UCSD-AML1 (cell line): Measurements from ENCODE around the gene SNED1.

Experiments used
- DNase-seq: peaks from one replicate; lab custom pipeline; 2025; ENCODE audit not compliant: unreplicated experiment; lab: John Stamatoyannopoulos, UW

Gene SNED1

DNA sequence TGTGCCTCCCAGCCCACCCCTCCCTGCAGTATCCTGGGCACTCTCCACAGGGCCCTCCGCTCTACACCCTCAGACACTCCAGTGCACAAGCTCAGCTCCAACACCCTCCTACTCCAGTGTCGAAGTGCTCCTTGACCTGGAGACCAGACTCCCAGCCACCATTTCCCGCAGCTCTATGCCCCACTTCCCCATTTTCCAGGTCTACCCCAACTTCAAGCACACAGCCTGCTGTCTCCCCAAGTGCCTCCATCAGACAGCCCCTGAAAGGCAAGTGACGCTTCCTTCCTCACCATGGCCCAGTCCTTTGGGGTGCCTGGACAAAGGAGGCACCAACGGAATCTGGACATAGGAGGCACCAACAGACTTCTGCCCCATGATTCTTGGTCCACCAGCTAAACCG, 143.6 kb downstream of the SNED1 start:
- no peak for DNase-seq

DNA sequence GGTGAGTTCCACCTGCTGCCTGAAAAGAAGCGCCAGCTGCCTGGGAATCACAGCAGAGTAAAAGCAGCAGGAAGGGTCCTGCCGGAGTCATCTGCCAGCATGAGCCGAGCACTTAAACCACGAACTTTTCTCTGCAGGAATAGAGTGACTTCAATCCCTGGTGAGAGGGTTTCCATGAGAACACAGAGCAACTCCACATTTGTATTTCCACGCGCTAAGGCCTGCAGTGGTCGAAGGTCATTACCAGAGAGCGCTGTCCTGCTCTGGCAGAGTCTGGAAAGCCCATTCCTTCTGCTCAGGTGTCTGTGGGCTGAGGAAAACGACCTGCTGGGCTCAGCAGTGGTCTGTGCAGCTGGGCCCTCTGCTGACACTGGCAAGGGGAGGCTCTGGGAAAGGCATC, 144.2 kb downstream of the SNED1 start:
- no peak for DNase-seq
